Non-pigmented ciliary epithelial cell (primary cell): ENCODE data around the gene FUOM.

Experiments used
- DNase-seq: peaks from one replicate; pipeline ENCODE4 v3.0.0-alpha.2; 2010; ENCODE audit warnings: low read depth

FUOM gene, protein sequence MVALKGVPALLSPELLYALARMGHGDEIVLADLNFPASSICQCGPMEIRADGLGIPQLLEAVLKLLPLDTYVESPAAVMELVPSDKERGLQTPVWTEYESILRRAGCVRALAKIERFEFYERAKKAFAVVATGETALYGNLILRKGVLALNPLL

DNA sequence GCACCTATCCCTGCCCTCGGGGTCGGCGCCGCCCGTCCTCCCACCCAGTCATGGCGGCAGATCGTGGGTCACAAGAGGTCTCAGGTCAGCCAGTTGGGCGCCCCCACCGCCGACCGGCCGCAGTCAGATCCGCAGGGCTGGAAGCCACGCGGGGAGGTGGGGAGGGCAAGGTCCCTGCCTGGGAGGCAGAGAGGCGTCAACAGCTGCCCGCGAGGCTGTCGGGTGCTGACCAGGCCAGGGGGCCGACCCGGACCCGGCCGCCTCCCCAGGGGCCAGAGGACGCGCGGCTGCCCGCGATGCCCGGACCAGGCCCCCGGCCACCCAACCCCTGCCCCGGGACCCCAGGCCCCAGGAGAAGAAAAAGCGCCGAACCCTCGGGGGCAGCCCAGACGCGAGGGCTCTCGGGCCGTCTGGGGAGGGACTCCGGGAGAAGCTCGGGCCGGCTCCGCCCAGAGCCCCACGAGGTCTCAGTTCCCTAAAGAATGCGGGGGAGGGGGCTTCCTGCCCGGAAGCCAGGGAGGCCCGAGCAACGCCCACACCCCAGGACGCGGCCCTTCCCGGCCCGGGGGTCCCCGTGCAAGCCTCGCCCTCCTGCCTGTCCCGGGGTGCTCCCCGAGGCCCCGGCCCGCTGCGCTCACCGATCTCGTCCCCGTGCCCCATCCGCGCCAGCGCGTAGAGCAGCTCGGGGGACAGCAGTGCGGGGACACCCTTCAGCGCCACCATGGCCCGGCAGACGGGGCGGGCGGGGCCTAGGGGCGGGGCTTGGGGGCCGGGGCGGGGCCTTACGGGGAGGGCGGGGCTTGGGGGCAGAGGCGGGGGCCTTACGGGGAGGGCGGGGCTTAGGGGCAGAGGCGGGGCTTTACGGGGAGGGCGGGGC is at the start of gene FUOM:
Gene FUOM, minus strand, starts transcription at position 735 of the 877 bp plus-strand sequence. Its CDS starts 12 bp downstream, at position 723.
- DNase-seq: no peak

DNA sequence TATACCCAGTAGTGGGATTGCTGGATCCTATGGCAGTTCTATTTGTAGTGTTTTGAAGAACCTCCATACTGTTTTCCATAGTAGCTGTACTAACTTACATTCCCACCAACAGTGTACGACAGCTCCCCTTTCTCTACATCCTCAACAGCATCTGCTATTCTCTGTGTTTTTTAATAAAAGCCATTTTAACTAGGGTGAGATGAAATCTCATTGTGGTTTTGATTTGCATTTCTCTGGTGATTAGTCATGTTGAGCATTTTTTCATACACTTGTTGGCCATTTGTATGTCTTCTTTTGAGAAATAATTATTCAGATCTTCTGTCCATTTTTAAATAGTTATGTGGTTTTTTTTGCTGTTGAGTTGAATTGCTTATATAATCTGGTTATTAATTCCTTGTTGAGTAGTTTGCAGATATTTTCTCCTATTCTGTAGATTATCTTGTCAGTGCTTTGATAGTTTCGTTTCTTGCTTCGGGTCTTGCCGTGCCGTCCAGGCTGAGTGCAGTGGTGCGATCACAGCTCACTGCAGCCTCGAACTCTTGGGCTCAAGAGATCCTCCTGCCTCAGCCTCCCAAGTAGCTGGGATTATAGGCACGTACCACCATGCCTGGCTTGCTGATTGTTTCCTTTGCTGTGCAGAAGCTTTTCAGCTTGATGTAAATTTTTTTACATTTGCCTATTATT is 48.2 kb upstream of the FUOM start:
- no peak for DNase-seq

DNA sequence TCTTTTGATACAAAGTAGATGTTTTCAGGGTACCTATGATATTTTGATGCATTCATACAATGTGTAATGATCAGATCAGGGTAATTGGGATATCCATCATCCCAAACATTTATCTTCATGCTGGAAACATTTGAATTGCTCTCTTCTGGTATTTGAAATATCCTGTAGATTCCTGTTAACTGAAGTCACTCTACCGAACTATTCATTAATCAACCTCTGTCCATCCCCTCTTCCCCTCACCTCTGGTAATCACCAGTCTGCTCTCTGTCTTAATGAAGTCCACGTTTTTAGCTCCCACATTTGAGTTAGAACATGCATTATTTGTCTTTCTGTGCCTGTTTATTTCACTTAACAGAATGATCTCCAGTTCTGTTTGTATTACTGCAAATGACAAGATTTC is 47.5 kb upstream of the FUOM start:
- DNase-seq: no peak

DNA sequence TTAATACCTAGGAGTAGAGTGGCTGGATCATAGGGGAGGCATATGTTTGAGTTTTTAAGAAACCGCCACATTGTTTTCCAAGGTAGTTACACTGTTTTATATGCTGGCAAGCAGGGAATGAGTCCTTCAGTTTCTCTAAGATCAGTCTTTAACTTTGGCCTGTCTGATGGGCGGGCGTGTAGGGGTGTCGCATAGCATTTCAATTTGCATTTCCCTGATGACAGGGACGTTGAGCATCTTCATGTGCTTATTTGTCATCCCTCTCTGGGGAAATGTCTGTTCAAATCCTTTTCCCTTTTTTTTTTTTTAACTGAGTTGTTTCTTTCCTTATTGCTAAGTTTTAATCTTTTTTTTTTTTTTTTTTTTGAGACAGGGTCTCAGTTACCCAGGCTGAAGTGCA is 46.0 kb upstream of the FUOM start:
- DNase-seq: no peak

DNA sequence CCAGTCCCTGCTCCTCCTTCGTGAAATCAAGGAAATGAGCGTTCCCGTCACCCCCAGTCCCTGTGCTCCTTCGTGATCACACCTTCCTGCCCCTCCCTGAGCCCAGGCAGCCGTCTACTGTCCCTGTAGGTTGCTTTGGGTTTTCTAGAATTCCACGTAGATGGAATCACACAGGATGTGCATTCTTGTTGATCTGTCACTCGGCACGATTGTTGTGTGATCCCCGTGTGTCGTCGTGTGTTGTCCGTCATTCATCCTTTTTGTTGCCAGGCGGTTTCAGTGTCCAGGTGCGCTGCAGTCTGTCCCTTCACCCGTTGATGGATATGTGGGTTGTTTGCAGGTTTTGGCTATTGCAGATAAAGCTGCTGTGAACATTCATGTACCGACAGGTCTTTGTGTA is 45.5 kb upstream of the FUOM start:
- no peak for DNase-seq

DNA sequence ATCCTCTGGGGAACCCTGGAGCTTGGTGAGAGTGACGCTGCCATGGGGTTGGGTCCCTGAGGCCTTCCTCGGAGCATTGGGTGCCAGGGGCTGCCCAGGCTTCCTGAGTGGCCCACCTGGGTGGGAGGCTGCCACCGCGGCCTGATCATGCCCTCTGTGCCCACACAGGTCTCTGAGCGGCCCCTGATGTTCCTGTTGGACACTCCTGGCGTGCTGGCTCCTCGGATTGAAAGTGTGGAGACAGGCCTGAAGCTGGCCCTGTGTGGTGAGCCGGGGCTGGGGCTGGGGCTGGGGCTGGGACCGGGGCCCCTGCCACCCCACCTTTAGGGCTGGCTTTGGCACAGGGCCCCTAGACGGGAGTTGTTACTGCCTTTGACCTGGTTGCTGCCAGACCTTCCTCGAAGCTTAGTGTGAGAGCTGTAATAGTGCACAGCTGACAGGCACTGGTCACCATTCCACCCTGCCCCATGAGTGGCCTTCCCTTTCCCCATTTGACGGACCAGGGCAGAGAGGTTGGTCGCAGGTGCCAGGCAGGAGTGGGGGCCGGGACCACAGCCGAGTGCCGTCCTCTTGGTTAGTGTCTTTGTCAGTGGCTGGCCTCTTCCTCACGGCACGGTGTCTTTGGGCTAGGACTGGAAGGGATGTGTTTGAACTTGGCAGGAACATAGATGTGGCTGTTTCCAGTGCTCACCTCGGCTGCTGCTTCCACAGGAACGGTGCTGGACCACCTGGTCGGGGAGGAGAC is 44.3 kb upstream of the FUOM start:
- DNase-seq: no peak

DNA sequence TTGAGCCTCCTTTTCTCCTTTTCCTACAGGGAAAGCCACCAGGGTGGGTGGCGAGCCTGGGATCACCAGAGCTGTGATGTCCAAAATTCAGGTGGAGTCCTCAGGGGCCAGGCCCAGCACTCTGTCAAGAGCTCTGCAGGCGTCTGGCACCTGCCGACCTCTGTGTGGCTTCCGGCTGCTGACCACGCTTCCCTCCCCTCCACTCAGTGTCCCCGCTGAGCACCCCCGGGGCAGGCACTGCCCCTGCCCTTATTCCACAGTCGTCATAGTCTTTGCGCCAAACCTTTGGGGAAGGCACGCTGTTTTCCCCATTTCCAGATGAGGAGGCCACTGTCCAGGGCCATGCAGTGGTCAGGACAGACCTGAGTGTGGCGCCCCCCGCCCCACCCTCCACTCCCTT is 43.7 kb upstream of the FUOM start:
- DNase-seq: no peak

DNA sequence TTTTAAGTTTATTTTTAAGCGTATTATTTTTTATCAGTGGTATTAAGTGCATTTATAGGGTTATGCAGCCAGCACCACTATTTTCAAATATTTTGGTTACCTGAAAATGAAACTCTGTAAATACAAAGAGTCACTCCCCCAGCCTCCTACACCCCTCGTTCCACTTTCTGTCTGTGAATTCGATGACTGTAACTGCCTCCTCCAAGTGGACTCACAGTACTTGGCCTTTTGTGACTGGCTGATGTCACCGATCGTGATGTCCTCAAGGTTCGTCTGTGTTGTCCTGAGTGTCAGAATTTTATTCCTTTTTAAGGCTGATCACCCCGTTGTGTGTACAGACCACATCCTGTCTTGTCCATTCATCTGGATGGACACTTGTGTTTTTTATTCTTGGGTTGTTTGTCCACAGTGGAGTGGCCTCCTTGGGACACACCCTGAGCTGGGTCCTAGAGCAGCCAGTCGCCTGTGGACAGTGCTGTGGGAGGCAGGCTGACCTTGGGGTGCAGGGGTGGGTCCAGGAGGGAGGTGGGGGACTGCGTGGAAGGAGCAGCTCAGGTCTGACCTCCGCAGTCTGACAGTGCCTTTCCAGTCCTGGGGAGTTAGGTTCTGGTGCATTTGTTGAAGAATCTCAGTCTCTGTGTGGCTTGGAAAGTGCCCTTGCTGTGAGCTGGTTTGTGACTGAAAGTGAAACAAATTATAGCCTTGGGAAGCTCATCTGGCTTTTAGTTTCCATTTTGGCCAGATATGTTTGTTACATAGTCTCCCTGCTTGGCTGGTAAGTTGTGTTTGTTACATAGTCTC is 43.0 kb upstream of the FUOM start:
- DNase-seq: no peak

DNA sequence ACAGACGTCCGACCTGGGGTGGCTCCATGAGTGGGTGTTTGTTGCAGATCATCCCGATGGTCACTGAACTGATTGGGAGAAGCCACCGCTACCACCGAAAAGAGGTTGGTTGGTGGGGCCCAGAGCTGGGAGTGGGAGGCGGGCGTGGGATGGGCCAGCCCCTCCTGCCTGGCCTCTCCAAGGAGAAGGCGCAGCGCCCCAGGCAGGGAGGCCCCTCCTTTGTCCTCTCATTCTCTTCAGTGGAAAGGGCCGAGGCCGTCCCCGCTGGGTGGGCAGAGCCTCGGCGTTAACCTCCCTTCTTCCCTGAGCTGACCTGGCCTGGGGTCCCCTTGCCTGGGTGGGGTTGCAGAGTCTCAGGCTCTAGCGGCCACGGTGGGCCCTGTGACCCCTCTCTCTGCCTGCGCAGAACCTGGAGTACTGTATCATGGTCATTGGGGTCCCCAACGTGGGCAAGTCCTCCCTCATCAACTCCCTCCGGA is 41.3 kb upstream of the FUOM start:
- DNase-seq: no peak

DNA sequence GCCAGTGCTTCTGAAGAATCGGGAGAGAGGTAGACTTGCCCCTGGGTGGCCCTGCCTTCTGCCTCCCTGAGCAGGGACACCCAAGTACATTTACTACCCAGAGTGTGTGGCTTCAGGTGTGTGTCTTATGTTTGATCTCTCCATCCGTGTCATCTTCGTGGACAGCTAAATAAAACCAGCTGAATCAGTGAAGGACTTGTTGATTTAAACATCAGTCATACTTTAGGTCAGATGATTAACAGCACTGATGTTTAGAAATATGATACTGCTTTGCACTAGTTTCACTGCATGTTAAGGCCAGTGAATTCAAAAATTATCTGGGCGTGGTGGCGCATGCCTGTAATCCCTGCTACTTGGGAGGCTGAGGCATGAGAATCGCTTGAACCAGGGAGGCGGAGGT is 40.1 kb upstream of the FUOM start:
- DNase-seq: no peak

DNA sequence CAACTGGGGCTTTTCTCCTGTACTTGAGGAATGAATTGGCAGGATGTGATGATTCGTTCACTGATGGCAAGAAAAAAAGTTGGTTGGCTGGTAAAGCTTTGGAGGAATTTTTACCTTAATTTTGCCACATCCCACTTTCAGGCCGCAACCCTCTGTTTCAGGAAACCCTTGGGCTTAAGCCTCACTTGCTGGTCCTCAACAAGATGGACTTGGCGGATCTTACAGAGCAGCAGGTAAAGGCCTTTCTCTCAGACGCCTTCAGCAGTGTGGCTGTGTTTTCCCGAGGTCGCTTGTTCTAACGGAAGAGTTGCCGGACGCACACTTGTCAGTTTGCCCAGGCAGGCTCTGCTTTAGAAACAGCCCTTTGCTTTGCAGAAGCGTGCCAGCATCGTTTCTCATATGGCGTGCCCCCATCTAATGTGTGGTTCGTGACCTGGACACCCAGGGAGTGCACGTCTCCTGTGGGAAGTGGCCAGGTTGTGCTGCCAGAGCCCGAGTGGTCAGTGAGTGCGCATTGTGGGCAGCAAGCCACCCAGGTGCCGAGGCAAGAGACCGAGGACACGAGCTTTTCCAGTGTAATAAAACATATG is 38.3 kb upstream of the FUOM start:
- no peak for DNase-seq

DNA sequence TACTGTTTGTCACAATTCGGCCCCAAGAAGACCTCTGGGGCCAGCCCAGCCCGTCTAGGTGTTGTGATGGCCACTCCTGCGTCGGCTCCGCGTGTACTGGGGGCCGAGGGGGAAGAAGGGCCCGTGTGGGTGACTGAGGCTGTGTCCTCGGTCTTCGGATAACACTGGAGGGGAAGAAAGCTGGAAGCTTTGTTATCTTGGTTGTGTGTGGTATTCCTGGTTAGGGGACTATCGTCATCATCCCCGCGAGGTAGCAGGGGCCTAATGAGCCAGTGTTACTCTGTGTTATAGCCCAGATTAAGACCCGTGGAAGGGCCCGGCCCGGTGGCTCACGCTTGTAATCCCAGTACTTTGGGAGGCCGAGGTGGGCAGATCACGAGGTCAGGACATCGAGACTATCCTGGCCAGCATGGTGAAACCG is 37.0 kb upstream of the FUOM start:
- DNase-seq: no peak

DNA sequence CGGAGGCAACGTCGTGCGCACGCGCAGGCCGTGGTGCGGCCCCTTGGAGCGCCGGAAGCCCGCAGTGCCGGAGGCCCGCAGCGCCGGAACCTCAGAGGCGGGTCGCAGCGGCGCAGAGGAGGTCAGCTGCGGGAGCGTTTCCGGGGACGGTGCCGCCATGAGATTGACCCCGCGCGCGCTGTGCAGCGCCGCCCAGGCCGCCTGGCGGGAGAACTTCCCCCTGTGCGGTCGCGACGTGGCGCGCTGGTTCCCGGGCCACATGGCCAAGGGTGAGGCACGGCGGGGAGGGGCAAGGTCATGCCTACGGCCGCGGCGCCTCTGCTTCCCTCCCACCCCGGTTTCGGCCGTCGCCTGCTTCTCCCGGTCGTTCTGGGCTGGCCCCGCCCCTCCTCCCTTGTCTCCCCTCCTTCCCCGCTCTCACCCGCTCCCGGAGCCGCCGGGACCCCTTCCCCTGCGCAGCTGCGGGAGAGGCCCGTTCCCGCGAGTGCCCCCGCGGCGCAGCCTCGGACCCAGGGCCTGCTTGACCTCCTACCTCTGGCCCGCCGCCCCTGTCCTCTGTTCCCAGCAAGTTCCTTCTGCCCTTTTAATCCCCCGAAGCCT is 36.3 kb upstream of the FUOM start, which contains the start of gene MTG1:
Gene MTG1, plus strand, starts transcription at position 94 of the 600 bp plus-strand sequence. Its CDS starts 64 bp downstream, at position 158.
- DNase-seq: no peak

DNA sequence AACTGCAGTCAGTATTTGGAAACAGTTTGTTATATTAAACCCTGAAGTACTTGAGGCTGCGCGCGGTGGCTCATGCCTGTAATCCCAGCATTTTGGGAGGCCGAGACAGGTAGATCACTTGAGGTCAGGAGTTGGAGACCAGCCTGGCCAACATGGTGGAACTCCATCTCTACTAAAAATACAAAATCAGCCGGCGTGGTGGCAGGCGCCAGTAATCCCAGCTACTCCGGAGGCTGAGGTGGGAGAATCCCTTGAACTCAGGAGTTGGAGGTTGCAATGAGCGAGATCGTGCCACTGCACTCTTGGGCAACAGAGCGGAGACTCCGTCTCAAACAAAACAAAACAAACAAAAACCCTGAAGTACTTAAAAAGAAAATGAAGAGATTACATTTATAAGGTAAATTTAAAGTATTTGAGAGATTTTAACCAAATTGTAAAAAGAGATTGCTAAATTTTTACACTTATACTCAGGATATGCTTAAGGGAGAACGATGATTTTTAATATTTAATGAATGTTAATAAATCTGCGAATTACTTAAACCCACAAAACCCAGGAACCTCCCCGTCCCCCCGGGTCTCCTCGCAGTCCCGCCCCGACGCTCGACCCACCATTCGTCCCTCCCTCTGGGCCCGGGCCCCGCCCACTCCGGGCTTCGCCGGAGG is 35.7 kb upstream of the FUOM start:
- DNase-seq: no peak

DNA sequence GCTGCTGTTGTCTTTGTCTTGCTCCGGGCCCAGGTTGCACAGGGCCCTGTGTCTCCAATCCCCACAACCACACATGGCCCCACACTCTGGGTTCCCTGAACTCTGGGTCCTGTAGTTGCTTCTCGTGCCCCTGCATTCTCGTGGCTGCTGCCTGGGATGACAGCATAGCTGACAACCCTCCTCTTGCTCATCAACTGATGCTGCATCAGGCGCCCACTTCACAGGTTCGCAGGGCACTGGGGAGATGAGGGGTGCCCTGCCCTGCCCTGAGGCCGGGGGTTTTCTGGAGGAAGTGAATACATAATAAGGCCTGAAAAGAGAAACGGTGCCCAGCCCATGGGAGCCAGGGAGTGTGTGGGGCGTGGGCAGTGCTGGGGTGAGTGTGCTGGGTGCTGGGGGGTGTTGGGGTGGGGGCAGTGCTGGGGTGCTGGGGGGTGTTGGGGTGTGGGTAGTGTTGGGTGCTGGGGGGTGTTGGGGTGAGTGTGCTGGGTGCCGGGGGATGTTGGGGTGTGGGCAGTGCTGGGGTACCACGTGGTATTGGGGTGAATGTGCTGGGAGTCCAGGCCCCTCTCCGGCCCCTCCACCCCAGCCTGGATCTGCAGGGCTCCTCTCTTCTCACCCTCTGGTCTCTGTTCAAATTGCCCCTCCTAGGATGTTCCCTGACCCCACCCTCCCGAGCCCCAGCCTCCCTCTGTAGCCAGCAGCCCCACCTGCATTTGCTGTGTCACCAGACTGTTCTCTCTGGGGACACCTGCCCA is 34.1 kb upstream of the FUOM start:
- DNase-seq: no peak

DNA sequence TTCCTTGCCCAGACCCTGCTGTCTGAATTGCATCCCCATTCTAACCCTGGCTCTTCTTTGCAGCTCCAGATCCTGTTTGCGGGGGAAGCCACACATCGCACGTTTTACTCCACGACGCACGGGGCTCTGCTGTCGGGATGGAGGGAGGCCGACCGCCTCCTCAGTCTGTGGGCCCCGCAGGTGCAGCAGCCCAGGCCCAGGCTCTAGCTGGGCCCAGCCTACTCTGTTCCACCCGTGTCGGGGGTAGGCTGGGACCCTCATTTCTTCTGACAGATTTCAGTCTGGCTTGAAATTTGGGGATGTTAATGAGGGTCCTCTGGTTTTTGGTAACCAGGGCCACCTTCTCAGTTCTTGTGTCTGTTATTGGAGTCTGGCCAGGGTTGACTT is 33.4 kb upstream of the FUOM start:
- no peak for DNase-seq

DNA sequence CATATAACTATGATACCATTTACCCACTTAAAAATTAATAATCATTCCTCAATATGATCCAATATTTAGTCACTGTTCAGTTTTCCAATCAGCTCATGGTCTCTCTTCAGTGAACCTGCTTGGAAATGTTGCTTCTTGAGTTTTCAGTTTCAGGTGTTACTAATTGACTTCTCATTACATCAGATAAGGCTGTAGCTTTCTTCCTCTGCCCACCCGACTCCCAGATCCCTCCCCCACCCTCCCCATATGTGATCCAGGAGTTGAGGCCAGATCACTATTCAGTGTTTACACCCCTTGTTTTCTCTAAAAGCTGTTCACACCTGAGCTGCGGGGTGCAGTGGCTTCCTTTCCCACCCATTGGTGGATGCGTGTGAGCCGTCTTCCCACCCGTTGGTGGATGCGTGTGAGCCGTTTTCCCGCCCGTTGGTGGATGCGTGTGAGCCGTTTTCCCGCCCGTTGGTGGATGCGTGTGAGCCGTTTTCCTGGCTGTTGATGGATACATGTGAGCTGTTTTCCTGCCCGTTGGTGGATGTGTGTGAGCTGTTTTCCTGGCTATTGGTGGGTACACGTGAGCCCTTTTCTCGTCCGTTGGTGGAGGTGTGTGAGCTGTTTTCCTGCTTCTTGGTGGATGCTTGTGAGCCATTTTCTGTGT is 32.9 kb upstream of the FUOM start:
- no peak for DNase-seq

DNA sequence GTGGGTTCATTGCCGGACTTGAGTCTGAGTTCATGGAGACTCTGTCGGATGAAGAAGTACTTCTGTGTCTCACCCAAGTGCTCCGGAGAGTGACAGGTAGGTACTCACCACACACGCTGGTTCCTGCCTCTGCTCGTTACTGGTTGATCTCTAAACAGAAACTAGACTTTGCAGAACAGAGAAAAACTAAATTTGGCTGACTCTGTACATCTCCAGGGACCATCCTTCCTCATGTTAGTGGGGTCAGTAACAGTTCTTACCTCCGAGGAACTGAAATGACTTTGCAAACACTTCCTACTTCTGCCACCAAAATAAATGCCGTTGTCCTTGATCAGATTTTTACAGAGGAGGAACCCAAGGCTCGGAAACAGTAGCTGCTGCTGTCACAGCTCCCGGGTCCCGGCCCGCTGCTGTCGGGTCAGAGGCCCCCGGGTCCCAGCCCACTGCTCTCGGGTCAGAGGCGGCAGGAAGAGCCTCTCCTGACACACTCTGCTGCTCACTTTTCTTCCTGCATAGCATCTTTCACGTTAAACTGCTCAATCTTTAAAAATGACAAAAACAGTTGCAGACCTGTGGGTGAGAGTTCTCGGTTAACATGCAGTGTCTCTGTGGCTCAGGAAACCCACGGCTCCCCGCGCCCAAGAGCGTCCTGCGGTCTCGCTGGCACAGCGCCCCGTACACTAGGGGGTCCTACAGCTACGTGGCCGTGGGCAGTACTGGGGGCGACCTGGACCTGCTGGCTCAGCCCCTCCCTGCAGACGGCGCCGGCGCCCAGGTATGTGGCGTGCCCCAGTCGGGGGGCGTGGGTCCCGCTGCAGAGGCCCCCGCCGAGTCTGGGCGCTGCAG is 31.4 kb upstream of the FUOM start:
- no peak for DNase-seq
